Left ventricle myocardium inferior (tissue), 1 donor: ENCODE data around the gene MEIKIN. TPM values are rescaled to one million over a fixed set of nuclear protein-coding genes. Genes with fewer than 3 reads are reported as not detected.

ENCODE experiments used
- DNase-seq: peaks from one replicate; pipeline ENCODE4 v3.0.0-alpha.2; 2020
- H3K27ac ChIP-seq: fragments of 200-600 bp; replicated peaks from 2 replicates; pipeline ENCODE4 v1.8.0; 2021
- H3K27me3 ChIP-seq: fragments of 200-600 bp; 2 replicates; pipeline ENCODE4 v1.8.0; 2021; ENCODE audit warnings: low read depth
- H3K36me3 ChIP-seq: fragments of 200-600 bp; 2 replicates; pipeline ENCODE4 v1.8.0; 2021
- H3K4me1 ChIP-seq: fragments of 200-600 bp; 2 replicates; pipeline ENCODE4 v1.8.0; 2021
- H3K4me3 ChIP-seq: fragments of 200-600 bp; 2 replicates; pipeline ENCODE4 v1.8.0; 2021; ENCODE audit warnings: mild to moderate bottlenecking, moderate library complexity
- H3K9me3 ChIP-seq: fragments of 200-600 bp; replicated peaks from 2 replicates; pipeline ENCODE4 v1.8.0; 2021
- CTCF ChIP-seq: fragments of 200-600 bp; IDR thresholded peaks from 2 replicates; pipeline ENCODE4 v1.8.0; 2021; ENCODE audit warnings: antibody characterized with exemption, mild to moderate bottlenecking, borderline replicate concordance
- intact Hi-C: fragments of 100-400 bp; cut with micrococcal nuclease; formaldehyde crosslinking; loops from one replicate; pipeline ENCODE4 v1.11.0; 2022
- total RNA-seq: library from RNA; stranded (reverse); fragmentation: NEBNext Ultra II Directional; extraction: Animal tissue kit (Norgen Biotek cat#: 25700); gene quantifications from one replicate; pipeline ENCODE4 v1.2.1, GENCODE V29; 2021
- donor health status: DM: no; HTN: yes; CAD: no; lungs with severe emphysema.

The MEIKIN gene
- total RNA-seq, 1 donor from 2014 or later = not detected

- Histone ChIP-seq H3K27ac (no peak overlapping the region), H3K9me3 (no peaks in the 10 kb centered on the region), H3K4me3 (no peak overlapping the region), H3K27me3 (no peaks in the 10 kb centered on the region), H3K4me1 (no peaks in the 10 kb centered on the region), H3K36me3 (no peaks in the 10 kb centered on the region)
- no peak for DNase-seq
- intact Hi-C loops = no loop called here
- no peak for TF ChIP-seq CTCF
Observed at GRCh38 chr5:131991593-131992324, 46.3 kb upstream of the MEIKIN start.

- no peaks in the 10 kb centered on the region for H3K9me3 ChIP-seq
- H3K4me1 ChIP-seq = no peaks in the 10 kb centered on the region
- H3K36me3 ChIP-seq = no peaks in the 10 kb centered on the region
- no peaks in the 10 kb centered on the region for H3K27me3 ChIP-seq
- no peak overlapping the region for H3K4me3 ChIP-seq
- no peak for DNase-seq
- no peak overlapping the region for H3K27ac ChIP-seq
- TF ChIP-seq CTCF = no peak
- intact Hi-C loops = no loop called here
Observed at GRCh38 chr5:131990716-131991115, 45.3 kb upstream of the MEIKIN start.

GRCh38 chr5:131988601-131989000, 43.1 kb upstream of the MEIKIN start:
- H3K27me3 ChIP-seq = no peaks in the 10 kb centered on the region
- H3K9me3 ChIP-seq = no peaks in the 10 kb centered on the region
- peaks cover 1% of the 10 kb centered on the region for H3K4me1 ChIP-seq
- intact Hi-C loops = no loop called here
- DNase-seq = no peak
- no peak overlapping the region for H3K4me3 ChIP-seq
- no peak for TF ChIP-seq CTCF
- H3K36me3 ChIP-seq = no peaks in the 10 kb centered on the region
- no peak overlapping the region for H3K27ac ChIP-seq

- intact Hi-C loops = no loop called here
- DNase-seq = no peak
Observed at GRCh38 chr5:131987251-131987650, 41.8 kb upstream of the MEIKIN start.

GRCh38 chr5:131986161-131986912, 40.9 kb upstream of the MEIKIN start:
- intact Hi-C loops = no loop called here
- Histone ChIP-seq H3K4me3 (no peak overlapping the region), H3K36me3 (no peaks in the 10 kb centered on the region), H3K9me3 (no peaks in the 10 kb centered on the region), H3K27me3 (no peaks in the 10 kb centered on the region), H3K4me1 (peaks cover 7% of the 10 kb centered on the region), H3K27ac (no peak overlapping the region)
- DNase-seq = no peak
- TF ChIP-seq CTCF = no peak

More at GRCh38 chr5:131987251-131987650, 41.8 kb upstream of the MEIKIN start:
- TF ChIP-seq CTCF = no peak
- H3K36me3 ChIP-seq = no peaks in the 10 kb centered on the region
- no peak overlapping the region for H3K27ac ChIP-seq
- H3K9me3 ChIP-seq = no peaks in the 10 kb centered on the region
- H3K4me3 ChIP-seq = no peak overlapping the region
- H3K27me3 ChIP-seq = no peaks in the 10 kb centered on the region
- peaks cover 7% of the 10 kb centered on the region for H3K4me1 ChIP-seq
